ENCODE data around the gene RNF141.

Gene RNF141

DNA sequence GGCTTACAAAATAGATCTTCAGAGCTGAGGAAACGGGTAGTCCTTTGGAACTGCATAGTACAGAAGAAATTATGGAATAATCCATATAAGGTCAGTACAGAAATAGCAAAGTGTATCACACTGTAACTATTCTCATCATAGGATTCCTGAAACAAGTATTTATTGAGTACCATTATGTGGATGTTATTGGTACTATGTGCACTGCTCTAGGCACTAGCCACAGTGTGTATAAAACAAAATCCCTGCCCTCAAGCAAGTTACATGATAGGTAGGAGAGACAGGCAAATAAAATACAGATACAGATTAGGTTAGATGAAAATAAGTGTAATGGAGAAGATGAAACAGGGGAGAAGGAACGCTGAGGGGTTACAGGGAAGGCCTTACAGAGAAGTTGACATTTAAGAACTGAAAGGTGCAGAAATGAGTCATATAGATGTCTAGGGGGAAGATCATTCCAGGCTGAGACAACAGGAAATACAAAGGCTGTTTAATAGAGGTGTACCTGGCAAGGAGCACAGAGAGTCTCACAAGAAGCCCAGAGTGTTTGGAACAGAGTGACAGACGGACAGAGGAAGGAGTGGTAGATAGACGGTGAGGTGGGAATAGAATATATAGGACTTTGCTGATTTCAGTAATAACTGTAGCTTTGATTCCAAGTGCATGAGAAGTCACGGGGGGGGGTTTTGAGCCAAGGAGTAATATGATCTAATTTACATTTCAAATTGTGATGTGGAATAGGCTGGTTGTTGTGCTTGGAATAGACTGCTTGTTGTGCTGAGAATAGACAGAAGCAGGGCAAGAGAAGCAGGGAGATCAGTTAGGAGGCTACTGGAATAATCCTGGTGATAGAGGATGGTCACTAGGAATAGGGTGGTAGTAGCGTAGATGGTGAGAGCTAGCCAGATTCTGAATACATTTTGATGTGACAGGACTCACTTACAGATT, 13.7 kb downstream of the RNF141 start:
- in situ Hi-C loops (cut with HindIII; ENCODE audit: low sequenced_read_pairs), result no loop called here

DNA sequence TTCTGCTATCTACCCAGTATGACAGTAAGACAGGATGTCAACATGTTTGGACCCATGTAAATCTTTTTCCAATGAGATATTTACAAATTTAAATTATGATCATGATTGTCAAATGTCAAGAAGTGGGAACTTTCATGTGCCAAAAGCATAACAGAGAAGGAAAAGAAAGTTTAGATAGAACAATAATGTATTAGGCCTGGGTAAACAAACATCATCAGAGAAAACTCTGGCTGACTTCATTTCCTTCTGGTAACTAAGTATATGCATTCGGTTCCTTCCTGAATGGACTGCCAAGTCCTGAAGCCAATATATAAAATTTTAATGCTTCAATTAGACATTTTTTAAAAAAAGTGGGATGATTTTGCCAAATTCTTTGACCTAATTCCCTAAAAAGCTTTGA, 16.5 kb downstream of the RNF141 start:
- in situ Hi-C loops (cut with HindIII; ENCODE audit: low sequenced_read_pairs), result loop anchor here (25.0 kb wide), 1 partner anchor 213 kb away; no protein-coding TSS in a partner anchor

DNA sequence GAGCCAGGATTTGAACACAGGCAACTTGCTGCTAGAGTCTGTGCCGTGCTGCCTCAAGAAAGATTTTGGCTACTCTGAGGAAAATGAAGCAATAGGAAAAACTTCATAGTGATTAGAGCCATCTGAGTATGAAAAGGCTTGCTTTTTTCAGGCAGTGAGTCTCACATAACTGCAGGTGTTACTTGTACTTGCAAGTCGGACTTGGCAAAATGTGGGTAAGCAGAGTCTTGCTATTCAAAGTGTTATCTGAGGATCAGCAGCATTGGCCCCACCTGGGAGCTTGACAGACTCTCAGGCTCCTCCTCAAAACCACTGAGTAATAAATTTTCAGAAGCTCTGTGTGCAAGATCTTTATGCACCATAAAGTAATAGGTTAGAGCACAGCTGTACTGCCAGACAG, 18.1 kb downstream of the RNF141 start:
- in situ Hi-C loops (cut with HindIII; ENCODE audit: low sequenced_read_pairs), result loop anchor here (25.0 kb wide), 1 partner anchor 214 kb away; no protein-coding TSS in a partner anchor

DNA sequence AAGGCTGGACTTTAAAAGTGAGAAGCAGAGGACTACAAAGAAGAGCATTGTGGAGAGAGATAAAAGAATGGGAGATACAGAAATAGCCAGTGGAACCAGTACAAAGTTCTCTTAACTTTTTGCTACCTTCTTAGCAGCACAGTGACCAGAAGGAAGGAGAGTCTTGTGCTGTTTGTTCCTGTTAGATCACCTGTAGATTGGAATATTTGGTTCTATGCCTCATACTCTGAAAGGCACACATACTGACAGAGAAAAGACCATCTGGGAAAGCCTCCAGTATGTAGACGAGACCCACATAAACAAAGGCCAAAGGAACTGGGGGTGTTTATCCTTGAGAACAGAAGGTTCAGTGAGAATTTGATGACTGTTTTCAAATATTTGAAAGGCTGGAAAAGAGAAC, 18.7 kb downstream of the RNF141 start:
- in situ Hi-C loops (cut with HindIII; ENCODE audit: low sequenced_read_pairs), result loop anchor here (25.0 kb wide), 1 partner anchor 215 kb away; no protein-coding TSS in a partner anchor

DNA sequence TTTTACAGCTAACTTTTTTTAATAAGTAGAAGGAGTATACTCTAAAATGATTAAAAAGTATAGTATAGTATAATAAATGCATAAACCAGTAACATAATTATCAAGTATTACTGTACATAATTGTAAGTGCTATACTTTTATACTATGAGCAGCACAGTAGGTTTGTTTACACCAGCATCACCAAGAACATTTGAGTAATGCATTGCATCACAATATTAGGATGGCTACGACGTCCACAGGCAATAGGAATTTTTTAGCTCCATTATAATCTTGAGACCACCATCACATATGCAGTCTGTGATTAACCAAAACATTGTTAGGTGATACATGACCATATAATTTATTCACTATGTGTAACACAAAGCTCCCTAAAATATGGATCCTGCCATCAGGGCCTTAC, 20.4 kb downstream of the RNF141 start:
- in situ Hi-C loops (cut with HindIII; ENCODE audit: low sequenced_read_pairs), result loop anchor here (25.0 kb wide), 1 partner anchor 217 kb away; no protein-coding TSS in a partner anchor

DNA sequence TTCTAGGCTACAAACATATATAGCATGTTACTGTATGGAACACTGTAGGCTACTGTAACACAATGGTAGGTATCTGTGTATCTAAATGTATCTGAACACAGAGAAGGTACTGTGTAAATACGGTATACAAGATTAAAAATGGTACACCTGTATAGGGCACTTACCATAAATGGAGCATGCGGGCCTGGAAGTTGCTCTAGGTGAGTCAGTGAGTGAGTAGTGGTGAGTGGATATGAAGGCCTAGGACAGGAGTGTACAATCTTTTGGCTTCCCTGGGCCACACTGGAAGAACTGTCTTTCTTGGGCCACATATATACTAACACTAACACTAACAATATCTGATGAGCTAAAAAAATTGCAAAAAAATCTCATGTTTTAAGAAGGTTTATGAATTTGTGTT, 21.4 kb downstream of the RNF141 start:
- in situ Hi-C loops (cut with HindIII; ENCODE audit: low sequenced_read_pairs), result loop anchor here (25.0 kb wide), 1 partner anchor 218 kb away; no protein-coding TSS in a partner anchor

DNA sequence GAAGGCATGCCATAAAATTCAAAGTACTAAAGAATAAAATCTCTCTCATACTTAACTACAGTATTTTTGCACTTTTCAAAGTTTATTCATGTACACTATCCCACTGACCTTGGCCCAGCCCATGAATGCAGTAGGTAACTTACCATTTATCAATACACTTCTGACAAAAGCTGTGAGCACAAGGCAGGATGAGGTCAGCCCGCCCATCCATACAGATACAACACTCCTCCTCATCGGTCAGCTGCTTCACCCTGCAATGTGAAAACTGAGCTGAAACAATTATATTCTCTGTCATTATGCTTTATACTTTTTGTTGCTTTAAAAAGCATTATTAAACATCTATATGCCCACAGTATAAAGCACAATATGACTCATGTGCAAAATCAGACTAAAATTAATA, 22.1 kb downstream of the RNF141 start:
- in situ Hi-C loops (cut with HindIII; ENCODE audit: low sequenced_read_pairs), result loop anchor here (25.0 kb wide), 1 partner anchor 218 kb away; no protein-coding TSS in a partner anchor

DNA sequence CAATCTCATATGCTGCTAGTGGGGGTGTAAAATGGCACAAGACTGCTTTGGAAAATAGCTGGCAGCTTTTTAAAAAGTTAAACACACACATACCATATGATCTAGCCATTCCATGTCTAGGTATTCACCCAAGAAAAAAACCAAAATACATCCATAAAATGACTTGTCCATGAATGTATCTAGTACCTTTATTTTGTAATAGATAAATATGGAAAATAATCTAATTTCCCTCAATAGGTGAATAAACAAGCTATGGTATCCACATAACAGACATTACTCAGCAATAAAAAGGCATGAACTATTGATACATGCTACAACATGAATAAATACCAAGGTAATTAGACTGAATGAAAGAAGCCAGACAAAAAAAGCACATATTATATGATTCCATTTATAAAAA, 22.9 kb downstream of the RNF141 start:
- in situ Hi-C loops (cut with HindIII; ENCODE audit: low sequenced_read_pairs), result loop anchor here (25.0 kb wide), 1 partner anchor 219 kb away; no protein-coding TSS in a partner anchor

DNA sequence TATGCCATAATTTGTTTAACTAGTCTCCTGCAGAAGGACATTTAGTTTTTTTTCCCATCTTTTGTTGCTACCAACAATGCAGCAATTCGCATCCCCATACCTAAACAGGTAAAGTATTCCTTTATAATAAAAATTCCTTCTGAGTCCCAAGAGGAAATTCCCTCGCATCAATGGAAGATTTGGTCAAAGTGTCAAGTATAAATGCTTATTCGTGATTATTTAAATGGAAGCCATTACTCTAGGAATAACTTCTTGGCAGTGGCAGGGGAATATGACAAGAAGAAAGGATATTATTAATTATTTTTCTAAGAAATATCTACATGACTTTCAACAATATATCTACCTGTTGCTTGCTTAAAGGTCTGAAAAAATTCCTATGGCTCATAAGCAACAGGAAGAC, 25.6 kb downstream of the RNF141 start:
- in situ Hi-C loops (cut with HindIII; ENCODE audit: low sequenced_read_pairs), result loop anchor here (25.0 kb wide), 1 partner anchor 222 kb away; no protein-coding TSS in a partner anchor

DNA sequence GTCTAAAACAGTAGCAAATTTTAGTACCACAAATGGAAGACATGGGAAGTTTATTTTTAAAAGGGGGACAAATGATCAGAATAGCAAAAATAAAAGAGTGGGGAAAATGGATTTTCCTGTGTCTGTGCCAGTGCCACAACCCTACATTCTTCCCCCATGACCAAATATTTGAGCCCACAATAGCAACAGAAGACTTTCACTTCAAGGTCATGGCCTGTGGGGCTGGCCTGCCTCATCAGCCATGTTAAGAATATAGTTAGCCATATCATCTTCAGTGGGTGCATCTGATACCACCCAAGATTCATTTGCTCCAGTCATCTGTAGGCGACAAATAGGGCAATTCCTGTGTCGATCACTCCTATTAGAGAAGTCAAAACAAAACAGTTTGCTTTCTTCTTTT, 26.3 kb downstream of the RNF141 start:
- in situ Hi-C loops (cut with HindIII; ENCODE audit: low sequenced_read_pairs), result loop anchor here (25.0 kb wide), 1 partner anchor 223 kb away; no protein-coding TSS in a partner anchor

DNA sequence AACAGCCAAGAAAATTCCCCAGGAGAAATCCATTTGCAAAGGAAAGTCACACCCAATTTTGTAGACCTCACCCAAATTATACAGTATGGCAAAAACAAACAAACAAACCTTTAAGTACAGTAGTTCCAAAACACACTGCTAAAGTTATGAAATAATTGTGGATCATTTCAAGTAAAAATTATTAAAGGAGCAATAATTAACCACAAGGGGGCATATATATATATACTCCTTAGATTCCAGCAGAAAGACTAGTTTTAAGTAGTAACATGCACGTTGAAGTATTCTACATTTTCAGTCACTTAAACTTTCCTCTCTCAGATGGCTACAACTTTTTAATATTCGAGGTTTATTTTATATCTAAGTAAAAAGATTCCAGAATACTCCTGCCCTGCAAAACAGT, 26.8 kb downstream of the RNF141 start:
- in situ Hi-C loops (cut with HindIII; ENCODE audit: low sequenced_read_pairs), result loop anchor here (25.0 kb wide), 1 partner anchor 223 kb away; no protein-coding TSS in a partner anchor

DNA sequence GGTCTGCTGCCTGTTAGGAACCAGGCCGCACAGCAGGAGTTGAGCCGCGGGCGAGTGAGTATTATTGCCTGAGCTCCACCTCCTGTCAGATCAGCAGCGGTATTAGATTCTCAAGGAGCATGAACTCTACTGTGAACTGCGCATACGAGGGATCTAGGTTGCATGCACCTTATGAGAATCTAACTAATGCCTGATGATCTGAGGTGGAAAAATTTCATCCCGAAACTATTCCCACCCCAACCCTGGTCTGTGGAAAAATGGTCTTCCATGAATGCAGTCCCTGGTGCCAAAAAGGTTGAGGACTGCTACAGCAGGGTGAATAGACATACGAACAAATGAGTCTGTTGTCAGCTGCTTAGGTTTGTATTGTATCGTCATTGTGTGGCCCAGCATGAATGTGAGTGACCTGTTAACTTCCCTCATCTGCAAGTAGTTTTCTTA, 29.8 kb downstream of the RNF141 start:
- in situ Hi-C loops (cut with HindIII; ENCODE audit: low sequenced_read_pairs), result loop anchor here (25.0 kb wide), 1 partner anchor 226 kb away; no protein-coding TSS in a partner anchor

DNA sequence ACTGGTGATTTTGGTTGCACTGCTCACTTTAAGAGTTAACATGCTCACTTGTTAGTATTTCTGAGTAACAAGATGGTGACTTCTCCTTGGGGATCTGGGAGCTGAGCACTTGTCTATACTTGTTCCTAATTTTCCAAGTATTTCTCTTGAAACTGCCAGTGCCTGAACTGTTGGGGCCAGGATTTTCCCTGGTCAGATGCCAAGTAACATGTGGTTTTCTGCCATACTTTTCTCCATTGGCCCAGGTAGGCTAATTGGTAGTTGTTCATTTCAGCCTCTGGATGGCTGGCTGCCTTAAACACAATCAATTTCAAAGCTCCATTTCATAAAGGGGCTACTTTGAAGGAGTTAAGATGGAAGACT, 35.0 kb downstream of the RNF141 start:
- in situ Hi-C loops (cut with HindIII; ENCODE audit: low sequenced_read_pairs), result loop anchor here (25.0 kb wide), 1 partner anchor 231 kb away; no protein-coding TSS in a partner anchor

DNA sequence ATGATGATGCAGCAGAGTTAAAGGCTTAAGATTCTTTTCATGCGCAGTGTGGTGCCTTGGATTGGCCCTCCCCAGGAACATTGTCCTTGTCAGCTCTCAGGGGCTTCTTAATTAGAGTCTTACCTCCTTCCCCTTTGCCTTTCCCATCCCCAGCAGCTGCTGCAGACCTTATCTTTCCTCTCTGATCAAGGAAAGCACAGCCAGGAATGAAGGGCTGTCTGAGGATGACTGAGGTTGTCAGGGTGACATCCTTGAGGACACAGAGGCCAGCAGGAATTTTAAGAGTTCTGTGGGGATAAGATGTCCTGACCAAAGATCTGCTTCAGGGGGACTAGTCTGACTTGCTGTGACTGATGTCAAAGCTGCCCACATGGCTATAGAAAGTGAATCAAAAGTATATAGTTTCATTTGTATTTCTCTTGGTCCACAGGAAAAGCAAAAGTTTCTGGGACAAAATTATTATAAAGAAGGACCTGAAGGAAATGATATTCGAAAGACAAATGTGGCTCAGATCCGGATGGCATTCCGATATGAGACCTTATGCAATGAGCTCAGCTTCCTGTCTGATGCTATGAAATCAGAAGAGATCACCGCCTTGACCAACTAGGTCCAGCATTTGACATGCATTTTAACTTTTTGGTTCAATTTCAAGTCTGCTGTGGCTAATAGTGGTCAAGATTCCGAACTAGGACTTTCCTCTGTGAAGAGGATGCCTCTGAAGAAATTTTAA, 35.5 kb downstream of the RNF141 start:
- in situ Hi-C loops (cut with HindIII; ENCODE audit: low sequenced_read_pairs), result loop anchor here (25.0 kb wide), 1 partner anchor 232 kb away; no protein-coding TSS in a partner anchor

DNA sequence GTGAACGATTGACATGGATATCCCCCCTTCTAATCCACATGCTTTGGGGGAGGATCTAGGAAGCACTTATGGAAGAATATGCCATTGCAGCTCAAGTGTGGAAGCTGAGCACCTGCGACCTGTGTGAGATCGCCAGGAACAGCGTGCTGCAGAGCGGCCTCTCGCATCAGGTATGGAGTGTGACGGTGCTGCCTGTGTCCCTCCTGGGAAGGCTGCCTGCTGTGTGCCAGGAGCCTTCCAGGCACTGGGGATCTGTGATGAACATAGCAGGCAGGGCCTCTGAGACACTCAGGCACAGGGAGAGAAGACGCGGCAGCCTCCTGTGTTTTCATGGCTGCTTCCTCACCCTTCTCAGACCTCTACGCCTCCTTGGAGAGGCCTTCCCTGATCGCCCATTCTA, 36.5 kb downstream of the RNF141 start:
- in situ Hi-C loops (cut with HindIII; ENCODE audit: low sequenced_read_pairs), result loop anchor here (25.0 kb wide), 1 partner anchor 233 kb away; no protein-coding TSS in a partner anchor

DNA sequence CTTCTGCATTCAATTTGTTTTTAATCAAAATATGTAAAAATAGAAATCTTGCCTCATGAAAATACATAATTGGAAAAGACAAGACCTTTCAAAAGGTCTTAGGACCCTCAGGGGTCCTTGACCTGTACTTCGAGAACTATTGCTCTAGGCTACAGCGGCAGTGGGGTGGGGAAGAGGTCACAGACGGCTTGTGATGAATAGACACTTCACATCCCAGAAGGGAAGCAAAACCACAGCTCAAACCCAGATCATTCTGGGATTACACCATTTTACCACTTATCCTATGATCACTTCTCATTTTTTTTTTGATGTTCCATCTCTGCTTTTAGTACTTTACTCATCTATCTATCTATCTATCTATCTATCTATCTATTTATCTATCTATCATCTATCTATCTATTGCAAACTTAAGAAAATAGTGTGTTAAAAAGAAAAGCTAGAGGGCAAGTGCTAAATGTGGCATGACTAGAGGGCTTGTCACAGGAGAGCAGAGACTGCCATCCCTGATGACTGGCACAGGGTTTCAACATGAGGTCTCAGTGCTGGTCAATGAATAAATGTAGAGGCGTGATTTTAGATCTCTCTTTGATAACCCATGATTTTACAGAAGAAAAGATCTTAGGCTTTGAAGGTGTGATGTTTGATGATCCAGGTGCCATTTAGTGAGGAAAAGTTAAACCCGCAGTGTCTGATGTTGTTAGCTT, 37.1 kb downstream of the RNF141 start:
- in situ Hi-C loops (cut with HindIII; ENCODE audit: low sequenced_read_pairs), result loop anchor here (25.0 kb wide), 1 partner anchor 233 kb away; no protein-coding TSS in a partner anchor

DNA sequence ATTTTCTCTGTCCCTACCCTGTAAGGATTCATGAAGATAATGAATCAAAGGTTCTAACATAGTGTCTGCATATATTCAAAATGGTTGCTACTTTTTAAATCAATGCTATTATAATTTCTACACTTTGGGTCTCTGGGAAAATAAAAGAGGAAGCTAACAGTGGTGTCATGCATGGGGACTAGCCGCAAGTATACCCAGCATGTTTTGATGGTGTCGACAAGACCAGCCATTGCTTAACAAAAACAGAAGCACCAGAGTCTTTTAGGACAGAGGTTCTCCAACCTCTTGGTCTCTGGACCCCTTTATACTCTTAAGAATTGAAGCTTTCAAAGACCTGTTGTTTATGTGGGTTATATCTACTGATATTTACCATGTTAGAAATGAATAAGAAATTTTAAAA, 37.8 kb downstream of the RNF141 start:
- in situ Hi-C loops (cut with HindIII; ENCODE audit: low sequenced_read_pairs), result loop anchor here (25.0 kb wide), 1 partner anchor 234 kb away; no protein-coding TSS in a partner anchor

DNA sequence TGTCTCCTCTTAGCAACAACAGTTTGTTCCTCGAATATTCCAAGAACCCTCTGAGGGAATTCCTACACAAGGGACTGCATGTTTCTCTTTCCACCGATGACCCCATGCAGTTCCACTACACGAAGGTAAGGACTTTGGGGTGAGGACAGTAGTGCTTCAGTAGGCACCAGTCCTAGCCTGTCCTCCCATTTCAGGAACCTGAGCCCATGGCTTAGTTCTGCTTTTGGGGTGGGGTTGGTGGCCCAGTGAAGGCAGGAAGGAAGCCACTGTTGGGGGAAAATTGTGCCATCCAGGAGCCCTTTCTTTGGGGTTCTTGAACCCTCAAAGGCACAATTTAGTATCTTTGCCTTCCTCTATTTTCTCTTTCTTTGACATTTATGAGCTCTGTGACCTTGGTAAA, 38.2 kb downstream of the RNF141 start:
- in situ Hi-C loops (cut with HindIII; ENCODE audit: low sequenced_read_pairs), result loop anchor here (25.0 kb wide), 1 partner anchor 235 kb away; no protein-coding TSS in a partner anchor

DNA sequence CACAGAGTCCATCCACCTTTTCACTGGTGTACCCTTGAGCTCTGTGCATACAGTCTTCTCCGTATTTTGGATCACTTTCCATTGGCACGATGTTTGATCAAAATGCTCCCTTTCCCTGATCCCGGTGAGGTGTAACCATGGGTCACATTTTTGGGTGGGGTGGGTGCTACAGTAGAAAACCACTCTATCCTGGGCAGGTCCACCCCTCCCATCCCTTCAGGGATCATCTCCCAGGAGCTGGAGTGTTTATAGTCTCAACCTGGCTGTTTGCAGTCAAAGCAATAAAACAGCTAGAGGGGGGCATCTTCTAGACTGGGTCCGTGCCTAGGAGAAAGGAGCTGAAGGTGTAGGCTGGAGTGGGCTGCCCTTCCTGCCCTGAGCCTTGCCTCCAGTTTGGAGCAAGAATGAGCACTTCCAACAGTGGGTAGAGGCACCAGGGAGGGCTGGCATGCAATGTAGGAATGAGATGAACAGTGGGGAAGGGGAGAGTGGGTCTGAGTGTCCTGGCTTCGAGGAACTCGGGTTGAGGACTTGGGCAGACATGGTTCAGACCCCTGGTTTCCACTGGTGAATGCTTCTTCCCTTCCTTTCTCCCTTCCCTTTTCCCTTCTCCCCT, 38.8 kb downstream of the RNF141 start:
- in situ Hi-C loops (cut with HindIII; ENCODE audit: low sequenced_read_pairs), result loop anchor here (25.0 kb wide), 1 partner anchor 235 kb away; no protein-coding TSS in a partner anchor
